Left cardiac atrium (tissue), 4 donors: Measurements from ENCODE around the gene SMCR8. TPM values are rescaled to one million over a fixed set of nuclear protein-coding genes. Genes with fewer than 3 reads are reported as not detected.

Experiments used
- ATAC-seq, 2 donors: fragments of 200-7000 bp; cut with Tn5 transposase; one replicate each; pipeline ENCODE4 v1.9.1; 2020; ENCODE audit warnings: mild to moderate bottlenecking in 2 of 2, moderate library complexity in 2 of 2
- DNase-seq: peaks from one replicate; pipeline ENCODE4 v3.0.0-alpha.2; 2020
- intact Hi-C, 2 donors: fragments of 100-400 bp; cut with DNase I; formaldehyde crosslinking; loops; one replicate each; pipeline versions ENCODE4 v1.14.1 to v1.15.1; 2022 to 2023
- total RNA-seq, 2 donors: library from RNA; stranded (reverse); fragmentation: NEBNext Ultra II Directional; extraction: Animal tissue kit (Norgen Biotek cat#: 25700); gene quantifications; one replicate each; pipeline ENCODE4 v1.2.1, GENCODE V29; 2021
- donor health status: DM: no; HTN: yes; CAD: no.
- donor health status: DM: no; HTN: yes; CAD: no; lungs with severe emphysema.
- donor health status: DM: yes; HTN: yes; CAD: no.
- donor health status: Dilated cardiomyopathy.

The SMCR8 gene
- total RNA-seq, 2 donors from 2014 or later: 11.8 to 12.0 TPM

- intact Hi-C loops: loop anchor here in 1 of 2 donors (10.0 kb wide), 1 partner anchor 91 kb away; the partner anchor contains the start of gene LLGL1
- DNase-seq (peak; percentile 29), ATAC-seq (peak in 1 of 2 donors; percentile 2)
These were observed 449 bp downstream of the SMCR8 start for GRCh38 chr17:18315562-18315922.

GRCh38 chr17:18315961-18316360 is 868 bp downstream of the SMCR8 start:
- intact Hi-C loops: loop anchor here in 1 of 2 donors (10.0 kb wide), 1 partner anchor 91 kb away; the partner anchor contains the start of gene LLGL1
- ATAC-seq (no peak), DNase-seq (no peak)

- DNase-seq: no peak
- intact Hi-C loops: loop anchor here in 1 of 2 donors (10.0 kb wide), 1 partner anchor 93 kb away; the partner anchor contains the start of gene LLGL1
- no peak for ATAC-seq
These were observed 3.0 kb downstream of the SMCR8 start for GRCh38 chr17:18318117-18318516.

- DNase-seq (no peak), ATAC-seq (no peak)
- intact Hi-C loops: loop anchor here in 1 of 2 donors (10.0 kb wide), 1 partner anchor 94 kb away; the partner anchor contains the start of gene LLGL1
These were observed 3.8 kb downstream of the SMCR8 start for GRCh38 chr17:18318771-18319450.

GRCh38 chr17:18319604-18320256 is 4.6 kb downstream of the SMCR8 start:
- no peak for ATAC-seq
- intact Hi-C loops: loop anchor here in 1 of 2 donors (10.0 kb wide), 1 partner anchor 95 kb away; the partner anchor contains the start of gene LLGL1
- DNase-seq: no peak

- intact Hi-C loops: no loop called here
- DNase-seq (no peak), ATAC-seq (no peak)
These were observed 5.2 kb downstream of the SMCR8 start for GRCh38 chr17:18320301-18320700.

- intact Hi-C loops: no loop called here
- DNase-seq (no peak), ATAC-seq (no peak)
These were observed 6.2 kb downstream of the SMCR8 start for GRCh38 chr17:18321309-18321708.

GRCh38 chr17:18322522-18322921 is 7.4 kb downstream of the SMCR8 start:
- ATAC-seq (no peak), DNase-seq (no peak)
- intact Hi-C loops: no loop called here

- ATAC-seq: no peak
- no peak for DNase-seq
- intact Hi-C loops: no loop called here
These were observed 7.9 kb downstream of the SMCR8 start for GRCh38 chr17:18323007-18323406.

- intact Hi-C loops: no loop called here
- DNase-seq: no peak
- no peak for ATAC-seq
These were observed 8.5 kb downstream of the SMCR8 start for GRCh38 chr17:18323507-18324139.

- ATAC-seq: no peak
- intact Hi-C loops: no loop called here
- DNase-seq: peak; percentile 31
These were observed 9.3 kb downstream of the SMCR8 start for GRCh38 chr17:18324140-18325050.

- ATAC-seq (no peak), DNase-seq (no peak)
- intact Hi-C loops: no loop called here
These were observed 10.9 kb downstream of the SMCR8 start for GRCh38 chr17:18326039-18326438.

- DNase-seq: no peak
- intact Hi-C loops: no loop called here
These were observed 11.5 kb downstream of the SMCR8 start for GRCh38 chr17:18326572-18326971.

GRCh38 chr17:18327093-18327492 is 12.0 kb downstream of the SMCR8 start:
- ATAC-seq: no peak
- DNase-seq: no peak
- intact Hi-C loops: no loop called here

More at GRCh38 chr17:18326572-18326971, 11.5 kb downstream of the SMCR8 start:
- no peak for ATAC-seq

GRCh38 chr17:18327556-18327955 is 12.5 kb downstream of the SMCR8 start:
- ATAC-seq (no peak), DNase-seq (no peak)
- intact Hi-C loops: no loop called here

- intact Hi-C loops: no loop called here
- ATAC-seq (no peak), DNase-seq (no peak)
These were observed 13.6 kb downstream of the SMCR8 start for GRCh38 chr17:18328643-18329204.

GRCh38 chr17:18331879-18332278 is 16.8 kb downstream of the SMCR8 start:
- ATAC-seq (peak in 1 of 2 donors; percentile 34), DNase-seq (no peak)
- intact Hi-C loops: no loop called here

- intact Hi-C loops: no loop called here
- ATAC-seq: no peak
- no peak for DNase-seq
These were observed 17.9 kb downstream of the SMCR8 start for GRCh38 chr17:18332909-18333489.
